Cardiac muscle cell (in vitro differentiated cells and primary cell): Measurements from ENCODE around the gene RALGPS1. TPM values are rescaled to one million over a fixed set of nuclear protein-coding genes. Genes with fewer than 3 reads are reported as not detected.

ENCODE experiments used
- DNase-seq, 2 donors: peaks; one replicate each; pipeline versions ENCODE4 v3.0.0 to v3.0.0-alpha.2; 2010 to 2017; ENCODE audit warnings: low read depth in 1 of 2, low spot score in 1 of 2
- H3K27ac ChIP-seq: fragments of 200-600 bp; sonication (generic); 2 replicates; pipeline ENCODE4 v1.5.1; 2016
- H3K27me3 ChIP-seq: fragments of 200-600 bp; sonication (generic); 2 replicates; pipeline ENCODE4 v1.6.0; 2016; ENCODE audit warnings: control low read depth
- H3K36me3 ChIP-seq: fragments of 200-600 bp; sonication (generic); 2 replicates; pipeline ENCODE4 v1.5.1; 2016; ENCODE audit warnings: control low read depth
- H3K4me1 ChIP-seq: fragments of 200-600 bp; sonication (generic); 2 replicates; pipeline ENCODE4 v1.8.1; 2017; ENCODE audit warnings: low read depth, mild to moderate bottlenecking, mixed run types
- H3K4me3 ChIP-seq: fragments of 200-600 bp; sonication (generic); 2 replicates; pipeline ENCODE4 v1.5.1; 2016; ENCODE audit warnings: mild to moderate bottlenecking
- H3K9me3 ChIP-seq: fragments of 200-600 bp; sonication (generic); 2 replicates; pipeline ENCODE4 v1.5.1; 2017; ENCODE audit warnings: low read depth, mild to moderate bottlenecking, control low read depth
- polyA plus RNA-seq: library from polyadenylated mRNA; unstranded; fragments of >200 nt; fragmentation: Nextera tagmentation; extraction: Ambion mirVana; gene quantifications from 2 replicates; pipeline ENCODE4 v1.2.1, GENCODE V29; 2016
- total RNA-seq: library from RNA; depleted of rRNA; stranded (reverse); fragments of >200 nt; gene quantifications from 2 replicates; pipeline ENCODE4 v1.2.3, GENCODE V29; 2016
- TF ChIP-seq, protein P1 (sequence below): IDR thresholded peaks from 2 replicates; pipeline ENCODE4 v1.5.1; 2012; ENCODE audit warnings: low read depth, mild to moderate bottlenecking, low read length

Gene RALGPS1
- total and polyA plus RNA-seq, 2 experiments from 2014 or later = 14.1 to 16.1 TPM

DNA sequence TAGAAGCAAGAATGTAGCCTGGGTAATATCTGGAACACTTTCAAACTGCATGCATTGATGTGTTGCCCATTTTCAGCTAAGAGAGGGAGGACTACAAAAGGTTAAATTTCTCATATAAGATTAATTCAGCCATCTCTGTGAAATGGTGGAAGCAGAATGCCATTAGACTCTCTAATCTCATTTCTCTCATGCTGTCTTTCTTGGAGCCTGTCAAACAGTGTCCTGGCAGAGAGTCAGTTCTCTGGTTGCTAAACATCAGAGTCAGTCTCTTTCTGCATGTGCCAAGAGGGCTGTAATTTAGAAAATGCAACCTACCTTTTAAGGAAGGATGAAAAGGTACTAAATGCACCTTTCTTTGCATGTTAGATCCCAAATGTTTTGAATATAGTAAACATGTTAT lies 349.1 kb downstream of the RALGPS1 start:
- no peak for DNase-seq
- TF ChIP-seq, protein P1, sequence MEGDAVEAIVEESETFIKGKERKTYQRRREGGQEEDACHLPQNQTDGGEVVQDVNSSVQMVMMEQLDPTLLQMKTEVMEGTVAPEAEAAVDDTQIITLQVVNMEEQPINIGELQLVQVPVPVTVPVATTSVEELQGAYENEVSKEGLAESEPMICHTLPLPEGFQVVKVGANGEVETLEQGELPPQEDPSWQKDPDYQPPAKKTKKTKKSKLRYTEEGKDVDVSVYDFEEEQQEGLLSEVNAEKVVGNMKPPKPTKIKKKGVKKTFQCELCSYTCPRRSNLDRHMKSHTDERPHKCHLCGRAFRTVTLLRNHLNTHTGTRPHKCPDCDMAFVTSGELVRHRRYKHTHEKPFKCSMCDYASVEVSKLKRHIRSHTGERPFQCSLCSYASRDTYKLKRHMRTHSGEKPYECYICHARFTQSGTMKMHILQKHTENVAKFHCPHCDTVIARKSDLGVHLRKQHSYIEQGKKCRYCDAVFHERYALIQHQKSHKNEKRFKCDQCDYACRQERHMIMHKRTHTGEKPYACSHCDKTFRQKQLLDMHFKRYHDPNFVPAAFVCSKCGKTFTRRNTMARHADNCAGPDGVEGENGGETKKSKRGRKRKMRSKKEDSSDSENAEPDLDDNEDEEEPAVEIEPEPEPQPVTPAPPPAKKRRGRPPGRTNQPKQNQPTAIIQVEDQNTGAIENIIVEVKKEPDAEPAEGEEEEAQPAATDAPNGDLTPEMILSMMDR = no peak
- Histone ChIP-seq H3K9me3 (no peaks in the 10 kb centered on the region), H3K36me3 (no peaks in the 10 kb centered on the region), H3K4me1 (peaks cover 22% of the 10 kb centered on the region), H3K27ac (no peak overlapping the region), H3K4me3 (no peak overlapping the region), H3K27me3 (no peaks in the 10 kb centered on the region)

DNA sequence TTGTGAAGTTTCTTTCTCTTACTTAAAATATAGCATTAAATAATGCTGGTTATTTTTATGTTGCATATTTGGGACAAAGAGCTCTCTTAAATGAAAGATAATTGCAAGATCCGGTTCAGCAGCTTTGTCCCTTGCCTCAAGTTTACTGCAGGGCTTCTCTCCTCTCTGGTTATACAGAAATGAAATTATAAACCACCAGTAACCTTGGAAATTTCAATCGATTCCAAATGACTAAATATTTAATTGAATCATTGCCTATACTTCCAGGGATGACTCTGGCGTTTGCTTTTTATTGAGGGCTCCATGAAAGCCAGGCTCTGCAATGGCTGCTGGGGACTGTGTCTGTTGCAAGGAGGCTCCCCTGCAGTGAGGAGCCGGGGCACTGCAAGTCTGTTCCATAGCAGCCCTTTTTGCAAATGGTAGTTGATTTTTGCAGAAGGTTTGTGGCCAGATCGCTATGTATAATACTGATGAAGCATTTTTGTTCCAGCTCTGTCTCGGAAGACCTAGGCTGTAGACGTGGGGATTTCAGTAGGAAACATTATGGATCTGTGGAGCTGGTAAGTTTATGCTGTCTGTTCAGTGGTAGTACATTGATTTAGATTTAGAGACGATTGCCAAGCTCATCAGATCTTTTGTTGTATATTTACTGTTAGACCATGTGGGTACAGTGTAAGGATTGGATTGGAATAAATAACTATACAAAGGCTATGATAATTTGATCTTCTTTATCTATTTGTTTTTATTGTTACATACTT lies 350.1 kb downstream of the RALGPS1 start, which contains the start of gene GARNL3:
Gene GARNL3 (plus strand): TSS at position 313 of the 758 bp plus-strand sequence. CDS start 104 bp downstream, at position 417.
- Histone ChIP-seq H3K4me3 (no peak within 1 kb of the TSS), H3K4me1 (peaks cover 12% of the 10 kb centered on the region), H3K36me3 (no peaks in the 10 kb centered on the region), H3K27ac (no peak within 1 kb of the TSS), H3K9me3 (no peaks in the 10 kb centered on the region), H3K27me3 (no peaks in the 10 kb centered on the region)
- DNase-seq = no peak
- TF ChIP-seq, protein P1 = no peak

DNA sequence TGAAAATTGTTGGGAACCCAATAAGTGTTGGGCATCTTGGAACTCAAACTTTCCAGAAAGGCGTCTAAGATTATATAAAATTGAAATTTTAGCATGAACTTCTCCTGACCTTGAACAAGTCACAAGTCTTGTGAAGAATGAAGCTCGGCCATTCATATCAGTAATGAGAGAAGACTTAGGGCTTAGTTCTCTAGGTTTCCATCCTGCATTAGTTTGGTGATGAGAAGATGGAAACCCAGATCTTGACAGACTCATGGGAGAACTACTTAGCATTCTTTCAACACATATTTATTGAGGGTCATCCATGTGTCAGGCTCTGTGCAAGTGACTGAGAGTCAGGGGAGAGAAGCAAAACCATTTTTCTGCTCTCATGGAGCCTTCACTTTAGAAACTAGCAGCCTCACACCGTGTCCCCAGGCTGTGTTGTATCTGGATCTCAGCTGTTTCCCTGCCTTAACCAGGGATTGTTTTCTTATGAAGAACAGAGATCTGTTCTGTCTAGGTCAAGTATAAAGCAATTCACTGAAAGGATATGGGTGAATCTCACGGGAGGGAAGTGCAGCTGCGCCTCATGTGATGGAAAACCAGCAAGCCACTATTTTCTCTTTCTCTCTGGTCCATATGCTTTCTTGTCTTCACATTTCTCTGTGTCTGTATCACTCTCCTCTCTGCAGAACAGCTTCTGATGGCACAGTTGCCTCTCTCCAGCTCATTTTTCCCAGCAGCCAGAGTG lies 353.4 kb downstream of the RALGPS1 start:
- Histone ChIP-seq H3K27ac (no peak overlapping the region), H3K4me3 (no peak overlapping the region), H3K9me3 (no peaks in the 10 kb centered on the region), H3K4me1 (peaks cover 8% of the 10 kb centered on the region), H3K36me3 (no peaks in the 10 kb centered on the region), H3K27me3 (no peaks in the 10 kb centered on the region)
- DNase-seq = no peak
- TF ChIP-seq, protein P1 = no peak

DNA sequence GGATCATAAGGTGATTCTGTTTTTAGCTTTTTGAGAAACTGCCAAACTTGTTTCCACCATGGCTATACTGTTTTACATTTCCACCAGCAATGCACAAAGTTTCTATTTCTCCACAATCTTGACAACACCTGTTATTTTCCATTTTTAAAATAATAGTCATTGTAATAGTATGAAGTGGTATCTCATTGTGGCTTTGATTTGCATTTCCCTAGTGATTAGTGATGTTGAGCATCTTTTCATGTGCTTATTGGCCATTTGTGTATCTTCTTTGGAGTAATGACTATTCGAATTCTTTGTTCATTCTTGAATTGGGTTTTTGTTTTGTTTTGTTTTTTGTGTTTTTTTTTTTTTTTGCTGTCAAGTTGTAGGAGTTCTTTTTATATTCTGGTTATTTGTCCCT lies 354.9 kb downstream of the RALGPS1 start:
- Histone ChIP-seq H3K4me1 (peaks cover under 1% of the 10 kb centered on the region), H3K36me3 (no peaks in the 10 kb centered on the region), H3K4me3 (no peak overlapping the region), H3K27ac (no peak overlapping the region), H3K9me3 (no peaks in the 10 kb centered on the region), H3K27me3 (no peaks in the 10 kb centered on the region)
- TF ChIP-seq, protein P1 = no peak
- no peak for DNase-seq

Other genes with a start within 250 kb of the RALGPS1 start
- 12.5 and 18.6 TPM in 2 replicates for gene ZBTB43, start 109.7 kb upstream of the RALGPS1 start, total RNA-seq
- 17.6 and 38.3 TPM in 2 replicates for gene ZBTB43, start 109.7 kb upstream of the RALGPS1 start, polyA plus RNA-seq
- gene ZBTB34, start 54.1 kb upstream of the RALGPS1 start, total RNA-seq = 10.9 and 13.0 TPM in 2 replicates
- 4.9 and 8.8 TPM in 2 replicates for gene ZBTB34, start 54.1 kb upstream of the RALGPS1 start, polyA plus RNA-seq
- gene ANGPTL2, start 207.9 kb downstream of the RALGPS1 start, total RNA-seq = 3.6 and 5.8 TPM in 2 replicates
- gene ANGPTL2, start 207.9 kb downstream of the RALGPS1 start, polyA plus RNA-seq = 3.0 and 6.7 TPM in 2 replicates